Liver (tissue), 8 donors: ENCODE measurements around the gene RMP24.

Source experiments
- DNase-seq: peaks from one replicate; pipeline ENCODE4 v3.0.0-alpha.2; 2017; ENCODE audit warnings: low spot score
- H3K27ac ChIP-seq, 2 donors: one replicate each; pipeline ENCODE4 v1.7.0; 2013; ENCODE audit warnings: inconsistent platforms in 2 of 2, low read length in 2 of 2, control low read depth in 1 of 2, low read depth in 1 of 2, mild to moderate bottlenecking in 1 of 2
- H3K27me3 ChIP-seq, 4 donors: one replicate each; pipeline versions ENCODE4 v1.6.1 to v1.7.0; 2013; ENCODE audit warnings: low read length in 3 of 4, inconsistent platforms in 1 of 4, mild to moderate bottlenecking in 1 of 4, moderate library complexity in 1 of 4; ENCODE audit not compliant: control insufficient read depth in 4 of 4, insufficient read depth in 4 of 4
- H3K36me3 ChIP-seq, 4 donors: one replicate each; pipeline versions ENCODE4 v1.6.1 to v1.7.0; 2013; ENCODE audit warnings: low read length in 3 of 4, mild to moderate bottlenecking in 3 of 4, low read depth in 1 of 4, moderate library complexity in 1 of 4; ENCODE audit not compliant: control insufficient read depth in 4 of 4, insufficient read depth in 3 of 4
- H3K4me1 ChIP-seq, 4 donors: one replicate each; pipeline versions ENCODE4 v1.6.1 to v1.7.0; 2013; ENCODE audit warnings: low read length in 3 of 4, mild to moderate bottlenecking in 3 of 4, moderate library complexity in 1 of 4; ENCODE audit not compliant: control insufficient read depth in 4 of 4, insufficient read depth in 4 of 4
- H3K4me3 ChIP-seq, 3 donors: one replicate each; pipeline versions ENCODE4 v1.6.1 to v1.7.0; 2013; ENCODE audit warnings: low read length in 3 of 3, control low read depth in 1 of 3, low read depth in 1 of 3, mild to moderate bottlenecking in 1 of 3
- H3K9ac ChIP-seq, 2 donors: one replicate each; pipeline ENCODE4 v1.7.0; 2013; ENCODE audit warnings: low read length in 2 of 2, mild to moderate bottlenecking in 2 of 2, moderate library complexity in 2 of 2, control low read depth in 1 of 2, low read depth in 1 of 2
- H3K9me3 ChIP-seq, 4 donors: one replicate each; pipeline versions ENCODE4 v1.6.1 to v1.7.0; 2013; ENCODE audit warnings: low read length in 3 of 4; ENCODE audit not compliant: control insufficient read depth in 4 of 4
- ATF3 ChIP-seq: IDR thresholded peaks from 2 replicates; pipeline ENCODE4 v1.6.1; 2016; ENCODE audit warnings: antibody characterized with exemption
- EGR1 ChIP-seq, 2 donors: IDR thresholded peaks; 2 replicates each; pipeline ENCODE4 v1.6.1; 2016 to 2018; ENCODE audit warnings: antibody characterized with exemption in 2 of 2, low read depth in 2 of 2
- FOXA1 ChIP-seq: IDR thresholded peaks from 2 replicates; pipeline ENCODE4 v1.6.1; 2016; ENCODE audit warnings: antibody characterized with exemption
- FOXA2 ChIP-seq: IDR thresholded peaks from 2 replicates; pipeline ENCODE4 v1.6.1; 2016; ENCODE audit warnings: antibody characterized with exemption
- GABPA ChIP-seq, 2 donors: IDR thresholded peaks in 1 of 2; conservative IDR thresholded peaks in 1 of 2; 2 replicates each; pipeline ENCODE4 v1.6.1; 2016; ENCODE audit warnings: antibody characterized with exemption in 2 of 2, mild to moderate bottlenecking in 1 of 2, moderate library complexity in 1 of 2
- HNF4A ChIP-seq, 2 donors: conservative IDR thresholded peaks; 2 replicates each; pipeline ENCODE4 v1.6.1; 2016; ENCODE audit warnings: antibody characterized with exemption in 2 of 2, mild to moderate bottlenecking in 2 of 2
- HNF4G ChIP-seq: IDR thresholded peaks from 2 replicates; pipeline ENCODE4 v1.6.1; 2016; ENCODE audit warnings: antibody characterized with exemption
- JUND ChIP-seq, 2 donors: IDR thresholded peaks; 2 replicates each; pipeline ENCODE4 v1.6.1; 2016; ENCODE audit warnings: antibody characterized with exemption in 2 of 2
- MAX ChIP-seq: IDR thresholded peaks from 2 replicates; pipeline ENCODE4 v1.6.1; 2016; ENCODE audit warnings: antibody characterized with exemption
- NR2F2 ChIP-seq: IDR thresholded peaks from 2 replicates; pipeline ENCODE4 v1.6.1; 2016; ENCODE audit warnings: antibody characterized with exemption
- RAD21 ChIP-seq, 2 donors: IDR thresholded peaks; 2 replicates each; pipeline ENCODE4 v1.6.1; 2016; ENCODE audit warnings: antibody characterized with exemption in 2 of 2, mild to moderate bottlenecking in 2 of 2
- REST ChIP-seq: IDR thresholded peaks from 2 replicates; pipeline ENCODE4 v1.6.1; 2016; ENCODE audit warnings: antibody characterized with exemption, mild to moderate bottlenecking
- RXRA ChIP-seq, 2 donors: IDR thresholded peaks; 2 replicates each; pipeline ENCODE4 v1.6.1; 2017 to 2018; ENCODE audit warnings: antibody characterized with exemption in 2 of 2, mild to moderate bottlenecking in 1 of 2
- SP1 ChIP-seq: IDR thresholded peaks from 2 replicates; pipeline ENCODE4 v1.6.1; 2018; ENCODE audit warnings: antibody characterized with exemption, mild to moderate bottlenecking
- TAF1 ChIP-seq: conservative IDR thresholded peaks from 2 replicates; pipeline ENCODE4 v1.6.1; 2016; ENCODE audit warnings: antibody characterized with exemption, mild to moderate bottlenecking
- YY1 ChIP-seq: IDR thresholded peaks from 2 replicates; pipeline ENCODE4 v1.6.1; 2016; ENCODE audit warnings: antibody characterized with exemption, mild to moderate bottlenecking
- ZBTB33 ChIP-seq: IDR thresholded peaks from 2 replicates; pipeline ENCODE4 v1.6.1; 2016; ENCODE audit warnings: antibody characterized with exemption
- WGBS: extraction: QIAGEN DNeasy Blood & Tissue Kit; methylation state at CpG from one replicate; pipeline ENCODE4 v1.1.7; 2013; 5-methylcytosine and 5-hydroxymethylcytosine counted together
- TF ChIP-seq, protein P1 (sequence below): fragments of 150-350 bp; IDR thresholded peaks from 2 replicates; pipeline ENCODE4 v1.5.1; 2017; ENCODE audit warnings: improper control_type of control experiment, low read depth, low read length; ENCODE audit not compliant: missing input control
- donor health status: healthy.
- donor health status: healthy.
- donor health status: healthy.
- donor health status: healthy.
- donor health status: healthy.

Gene RMP24

DNA sequence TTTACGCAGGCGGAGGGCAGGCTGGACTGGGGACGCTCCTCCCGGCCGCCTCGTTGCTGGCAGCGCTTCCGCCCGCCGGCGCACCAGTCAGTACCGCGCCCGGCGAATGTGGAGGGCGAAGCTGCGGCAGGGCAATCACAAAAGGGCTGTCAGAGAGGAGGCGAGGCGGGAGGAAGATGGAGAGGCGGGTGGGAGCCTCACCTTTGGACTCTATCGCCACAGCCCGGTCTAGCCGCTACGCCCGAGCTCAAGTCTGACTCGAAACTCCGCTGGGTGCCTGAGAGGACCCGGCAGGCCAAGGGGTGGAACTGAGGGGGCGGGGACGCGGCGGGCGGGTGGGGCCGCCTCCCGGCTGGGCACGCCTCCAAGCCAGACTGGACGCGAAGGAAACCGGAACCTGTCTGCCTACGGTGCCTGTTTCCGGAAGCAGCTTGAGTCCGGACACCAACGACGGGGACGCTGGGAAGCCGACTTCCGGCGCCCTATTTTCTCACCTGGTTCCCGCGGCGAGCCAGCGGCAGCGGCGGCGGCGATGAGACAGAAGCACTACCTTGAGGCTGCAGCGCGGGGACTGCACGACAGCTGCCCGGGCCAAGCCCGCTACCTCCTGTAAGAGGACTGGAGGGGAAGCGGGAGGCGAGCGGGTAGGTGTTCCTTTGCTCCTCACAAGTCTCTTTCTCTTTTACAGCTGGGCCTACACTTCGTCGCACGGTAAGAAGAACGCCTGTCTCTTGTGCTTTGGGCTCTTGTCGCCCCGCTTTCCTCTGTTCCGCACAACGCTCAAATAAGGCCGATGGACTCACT lies at the start of gene RMP24:
TSS of gene RMP24 (plus strand) at position 483 of the 804 bp plus-strand sequence.
- Histone ChIP-seq H3K9ac (peak within 1 kb of the TSS; percentile 93 to 98), H3K4me1 (peaks cover 5 to 23% (median 11%) of the 10 kb centered on the region in 4 donors), H3K4me3 (peak within 1 kb of the TSS; percentile 73 to 99 (median 82)), H3K36me3 (peaks cover 3 to 19% (median 12%) of the 10 kb centered on the region in 4 donors), H3K27ac (peak within 1 kb of the TSS; percentile 86 to 88), H3K9me3 (no peaks in the 10 kb centered on the region), H3K27me3 (no peaks in the 10 kb centered on the region)
- TF ChIP-seq RAD21 (IDR thresholded peaks at IDR 0.05) (peak in 1 of 2 donors; percentile 29), REST (peak; percentile 84), RXRA (IDR thresholded peaks at IDR 0.05) (peak; percentile 32 to 36), JUND (IDR thresholded peaks at IDR 0.05) (peak in 1 of 2 donors; percentile 26), SP1 (peak; percentile 72), MAX (peak; percentile 71), TAF1 (peak; percentile 54), FOXA2 (no peak), ATF3 (no peak), GABPA (IDR thresholded peaks at IDR 0.05 in 1 of 2, conservative IDR thresholded peaks at IDR 0.05 in 1 of 2) (peak; percentile 98), EGR1 (IDR thresholded peaks at IDR 0.05; ENCODE audit: low read depth in 2 of 2) (peak; percentile 76 to 85), HNF4A (conservative IDR thresholded peaks at IDR 0.05) (peak; percentile 71 to 73), FOXA1 (no peak), HNF4G (peak; percentile 44), ZBTB33 (peak; percentile 30), YY1 (peak; percentile 59), NR2F2 (no peak)
- TF ChIP-seq, protein P1, sequence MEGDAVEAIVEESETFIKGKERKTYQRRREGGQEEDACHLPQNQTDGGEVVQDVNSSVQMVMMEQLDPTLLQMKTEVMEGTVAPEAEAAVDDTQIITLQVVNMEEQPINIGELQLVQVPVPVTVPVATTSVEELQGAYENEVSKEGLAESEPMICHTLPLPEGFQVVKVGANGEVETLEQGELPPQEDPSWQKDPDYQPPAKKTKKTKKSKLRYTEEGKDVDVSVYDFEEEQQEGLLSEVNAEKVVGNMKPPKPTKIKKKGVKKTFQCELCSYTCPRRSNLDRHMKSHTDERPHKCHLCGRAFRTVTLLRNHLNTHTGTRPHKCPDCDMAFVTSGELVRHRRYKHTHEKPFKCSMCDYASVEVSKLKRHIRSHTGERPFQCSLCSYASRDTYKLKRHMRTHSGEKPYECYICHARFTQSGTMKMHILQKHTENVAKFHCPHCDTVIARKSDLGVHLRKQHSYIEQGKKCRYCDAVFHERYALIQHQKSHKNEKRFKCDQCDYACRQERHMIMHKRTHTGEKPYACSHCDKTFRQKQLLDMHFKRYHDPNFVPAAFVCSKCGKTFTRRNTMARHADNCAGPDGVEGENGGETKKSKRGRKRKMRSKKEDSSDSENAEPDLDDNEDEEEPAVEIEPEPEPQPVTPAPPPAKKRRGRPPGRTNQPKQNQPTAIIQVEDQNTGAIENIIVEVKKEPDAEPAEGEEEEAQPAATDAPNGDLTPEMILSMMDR: no peak
- under 1% methylated on average over 73 of the region's 73 CpGs for WGBS
- DNase-seq: peak; percentile 97
